ENCODE results near the gene DNAH2. TPM values are rescaled to one million over a fixed set of nuclear protein-coding genes. Genes with fewer than 3 reads are reported as not detected.

The DNAH2 gene
- total RNA-seq, 2 experiments from 2014 or later = not detected

DNA sequence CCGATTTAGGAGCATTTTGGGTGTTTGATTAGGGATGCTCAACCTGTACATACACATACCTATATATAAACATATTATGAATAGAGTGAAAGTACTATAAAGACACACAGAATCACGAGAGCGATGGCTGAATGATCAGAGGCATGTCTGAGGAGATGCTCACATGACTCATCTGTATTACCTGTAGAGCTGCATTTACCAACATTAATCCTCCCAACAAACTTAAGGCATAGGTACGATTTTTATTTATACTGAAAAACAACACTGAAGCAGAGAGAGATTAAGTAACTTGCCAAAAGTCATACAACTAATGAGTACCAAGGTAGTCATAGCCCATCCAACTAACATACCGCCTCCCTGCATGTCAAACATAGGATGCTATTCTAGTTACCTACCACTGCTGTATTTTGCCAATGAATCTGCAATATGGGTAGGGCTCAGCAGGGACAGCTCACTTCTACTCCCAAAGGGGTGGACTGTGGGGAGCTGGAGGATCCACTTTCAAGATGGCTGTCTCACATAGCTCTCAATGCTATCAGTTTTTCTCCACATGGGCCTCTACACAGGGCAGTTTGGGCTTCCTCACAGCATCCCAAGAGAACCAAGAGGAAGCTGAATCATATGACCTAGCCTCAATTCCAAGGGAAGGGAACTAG is 147.6 kb downstream of the DNAH2 start:
- H3K4me3 ChIP-seq (ENCODE audit: low read depth, low read length, poor library complexity, severe bottlenecking) = no peak overlapping the region
- H4K20me1 ChIP-seq (ENCODE audit: insufficient read depth, low read length) = no peaks in the 10 kb centered on the region; the same call in 1 of the 2 replicates
- H3K4me1 ChIP-seq (ENCODE audit: insufficient read depth, low read length, poor library complexity, severe bottlenecking) = peaks cover 33% of the 10 kb centered on the region
- peaks cover 94% of the 10 kb centered on the region for H3K36me3 ChIP-seq (ENCODE audit: insufficient read depth, low read length)
- no peak overlapping the region for H3K4me2 ChIP-seq (ENCODE audit: low read length)
- no peak for TF ChIP-seq EZH2phosphoT487 (IDR thresholded peaks at IDR 0.05; ENCODE audit: borderline replicate concordance, low read depth, low read length)
- TF ChIP-seq, protein P1, sequence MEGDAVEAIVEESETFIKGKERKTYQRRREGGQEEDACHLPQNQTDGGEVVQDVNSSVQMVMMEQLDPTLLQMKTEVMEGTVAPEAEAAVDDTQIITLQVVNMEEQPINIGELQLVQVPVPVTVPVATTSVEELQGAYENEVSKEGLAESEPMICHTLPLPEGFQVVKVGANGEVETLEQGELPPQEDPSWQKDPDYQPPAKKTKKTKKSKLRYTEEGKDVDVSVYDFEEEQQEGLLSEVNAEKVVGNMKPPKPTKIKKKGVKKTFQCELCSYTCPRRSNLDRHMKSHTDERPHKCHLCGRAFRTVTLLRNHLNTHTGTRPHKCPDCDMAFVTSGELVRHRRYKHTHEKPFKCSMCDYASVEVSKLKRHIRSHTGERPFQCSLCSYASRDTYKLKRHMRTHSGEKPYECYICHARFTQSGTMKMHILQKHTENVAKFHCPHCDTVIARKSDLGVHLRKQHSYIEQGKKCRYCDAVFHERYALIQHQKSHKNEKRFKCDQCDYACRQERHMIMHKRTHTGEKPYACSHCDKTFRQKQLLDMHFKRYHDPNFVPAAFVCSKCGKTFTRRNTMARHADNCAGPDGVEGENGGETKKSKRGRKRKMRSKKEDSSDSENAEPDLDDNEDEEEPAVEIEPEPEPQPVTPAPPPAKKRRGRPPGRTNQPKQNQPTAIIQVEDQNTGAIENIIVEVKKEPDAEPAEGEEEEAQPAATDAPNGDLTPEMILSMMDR (conservative IDR thresholded peaks at IDR 0.05; ENCODE audit: low read length) = no peak
- H3K27ac ChIP-seq (ENCODE audit: low read depth, low read length, poor library complexity, severe bottlenecking) = no peak overlapping the region
- no peaks in the 10 kb centered on the region for H3K9me3 ChIP-seq (ENCODE audit: low read length)
- CTCF ChIA-PET (ENCODE audit: unreplicated experiment) = no interaction called here
- peaks cover 40% of the 10 kb centered on the region for H3K79me2 ChIP-seq (ENCODE audit: insufficient read depth, low read depth, low read length)
- no peaks in the 10 kb centered on the region for H3K9me2 ChIP-seq (ENCODE audit: insufficient read depth, low read length)
- DNase-seq (ENCODE audit: low spot score) = peak; percentile 16
- no TSS peak for BruUV-seq (replicated peaks)
- H2AFZ ChIP-seq (ENCODE audit: low read length) = no peak overlapping the region
- intact Hi-C loops (cut with micrococcal nuclease; ENCODE audit: unreplicated experiment) = no loop called here
- POLR2A ChIA-PET = interaction anchor here (0.6 to 1.7 kb wide), 3 partner anchors 12 to 121 kb away, joined by 3 to 4 read pairs (median 3); no protein-coding TSS in a partner anchor

DNA sequence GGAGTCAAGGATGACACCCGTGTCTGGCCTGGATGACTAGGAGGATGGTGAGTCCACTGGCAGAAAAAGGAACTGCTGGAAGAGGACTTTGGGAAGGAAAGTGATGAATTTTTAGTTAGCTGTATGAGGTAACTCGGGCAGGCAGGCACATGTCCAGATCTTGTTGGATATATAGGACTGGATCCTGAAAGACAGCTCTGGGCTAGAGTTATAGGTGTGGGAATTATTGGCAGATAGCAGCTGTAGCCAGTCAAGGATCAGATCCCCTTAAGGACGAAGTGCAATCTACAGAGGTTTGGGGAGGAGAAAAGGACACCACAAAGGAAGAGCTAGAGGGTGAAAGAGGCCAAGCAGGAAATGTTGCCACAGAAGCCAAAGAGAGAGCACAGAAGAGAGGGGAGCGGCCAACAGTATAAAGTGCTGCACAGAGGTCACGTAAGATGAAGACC is 150.4 kb downstream of the DNAH2 start:
- no peak for DNase-seq (ENCODE audit: low spot score)
- H3K79me2 ChIP-seq (ENCODE audit: insufficient read depth, low read depth, low read length) = peaks cover 13% of the 10 kb centered on the region; the same call in 1 of the 2 replicates
- no TSS peak for BruUV-seq (replicated peaks)
- TF ChIP-seq, protein P1 (conservative IDR thresholded peaks at IDR 0.05; ENCODE audit: low read length) = no peak
- no peak for TF ChIP-seq EZH2phosphoT487 (IDR thresholded peaks at IDR 0.05; ENCODE audit: borderline replicate concordance, low read depth, low read length)
- H4K20me1 ChIP-seq (ENCODE audit: insufficient read depth, low read length) = no peaks in the 10 kb centered on the region
- peaks cover 95% of the 10 kb centered on the region for H3K36me3 ChIP-seq (ENCODE audit: insufficient read depth, low read length)
- H3K27ac ChIP-seq (ENCODE audit: low read depth, low read length, poor library complexity, severe bottlenecking) = no peak overlapping the region
- POLR2A ChIA-PET = interaction anchor here (1.5 kb wide), 1 partner anchor 45 kb away, joined by 4 read pairs; no protein-coding TSS in a partner anchor
- peaks cover 13% of the 10 kb centered on the region for H3K4me1 ChIP-seq (ENCODE audit: insufficient read depth, low read length, poor library complexity, severe bottlenecking)
- no peaks in the 10 kb centered on the region for H3K9me2 ChIP-seq (ENCODE audit: insufficient read depth, low read length)
- H3K9me3 ChIP-seq (ENCODE audit: low read length) = no peaks in the 10 kb centered on the region
- H3K4me2 ChIP-seq (ENCODE audit: low read length) = no peak overlapping the region
- no peak overlapping the region for H3K4me3 ChIP-seq (ENCODE audit: low read depth, low read length, poor library complexity, severe bottlenecking)
- intact Hi-C loops (cut with micrococcal nuclease; ENCODE audit: unreplicated experiment) = no loop called here
- CTCF ChIA-PET (ENCODE audit: unreplicated experiment) = interaction anchor here (0.5 kb wide), 1 partner anchor 654 kb away, joined by 4 read pairs; no protein-coding TSS in a partner anchor
- H2AFZ ChIP-seq (ENCODE audit: low read length) = no peak overlapping the region

DNA sequence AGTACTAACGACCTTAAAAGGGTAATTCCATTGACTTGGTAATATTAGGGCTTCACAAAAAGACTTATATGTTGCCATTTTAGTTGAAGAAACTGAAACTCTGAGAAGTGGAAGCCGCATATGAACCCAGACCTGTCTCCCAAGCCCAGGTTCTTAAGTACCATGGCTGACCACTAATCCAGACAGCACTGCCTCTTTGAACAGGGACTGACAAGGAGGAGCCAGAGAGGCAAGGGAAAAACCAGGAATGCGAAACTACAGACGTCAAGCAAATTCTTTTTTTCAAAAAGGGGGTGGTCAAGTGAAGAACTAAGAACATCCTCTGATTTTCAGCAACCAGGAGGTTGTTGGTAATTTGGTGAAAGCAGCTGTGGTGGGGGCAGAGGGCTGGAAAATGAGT is 155.5 kb downstream of the DNAH2 start:
- ChIA-PET POLR2A (no interaction called here), CTCF (ENCODE audit: unreplicated experiment) (no interaction called here)
- Histone ChIP-seq H3K79me2 (ENCODE audit: insufficient read depth, low read depth, low read length) (peaks cover 29% of the 10 kb centered on the region; the same call in 1 of the 2 replicates), H2AFZ (ENCODE audit: low read length) (no peak overlapping the region), H4K20me1 (ENCODE audit: insufficient read depth, low read length) (no peaks in the 10 kb centered on the region; the same call in 1 of the 2 replicates), H3K36me3 (ENCODE audit: insufficient read depth, low read length) (peaks cover 93% of the 10 kb centered on the region), H3K4me3 (ENCODE audit: low read depth, low read length, poor library complexity, severe bottlenecking) (no peak overlapping the region), H3K9me2 (ENCODE audit: insufficient read depth, low read length) (no peaks in the 10 kb centered on the region), H3K9me3 (ENCODE audit: low read length) (no peaks in the 10 kb centered on the region), H3K4me1 (ENCODE audit: insufficient read depth, low read length, poor library complexity, severe bottlenecking) (peaks cover 9% of the 10 kb centered on the region), H3K27ac (ENCODE audit: low read depth, low read length, poor library complexity, severe bottlenecking) (no peak overlapping the region), H3K4me2 (ENCODE audit: low read length) (no peak overlapping the region)
- no TSS peak for BruUV-seq (replicated peaks)
- no peak for DNase-seq (ENCODE audit: low spot score)
- intact Hi-C loops (cut with micrococcal nuclease; ENCODE audit: unreplicated experiment) = no loop called here
- TF ChIP-seq, protein P1 (conservative IDR thresholded peaks at IDR 0.05; ENCODE audit: low read length) = no peak
- TF ChIP-seq EZH2phosphoT487 (IDR thresholded peaks at IDR 0.05; ENCODE audit: borderline replicate concordance, low read depth, low read length) = no peak
